CD4-positive, alpha-beta T cell treated with Interleukin-12 subunit alpha and Interleukin-12 subunit beta, for 1 hour (primary cell): Measurements from ENCODE around the gene HOOK1.
"Not testable (repeated sequence)": the region's sequence is repeated elsewhere in the genome, so short reads cannot be mapped to it uniquely, and the experiment has no call there.

ENCODE experiments used
- DNase-seq: peaks from one replicate; pipeline ENCODE4 v3.0.0-alpha.2; 2020

HOOK1 gene

DNA sequence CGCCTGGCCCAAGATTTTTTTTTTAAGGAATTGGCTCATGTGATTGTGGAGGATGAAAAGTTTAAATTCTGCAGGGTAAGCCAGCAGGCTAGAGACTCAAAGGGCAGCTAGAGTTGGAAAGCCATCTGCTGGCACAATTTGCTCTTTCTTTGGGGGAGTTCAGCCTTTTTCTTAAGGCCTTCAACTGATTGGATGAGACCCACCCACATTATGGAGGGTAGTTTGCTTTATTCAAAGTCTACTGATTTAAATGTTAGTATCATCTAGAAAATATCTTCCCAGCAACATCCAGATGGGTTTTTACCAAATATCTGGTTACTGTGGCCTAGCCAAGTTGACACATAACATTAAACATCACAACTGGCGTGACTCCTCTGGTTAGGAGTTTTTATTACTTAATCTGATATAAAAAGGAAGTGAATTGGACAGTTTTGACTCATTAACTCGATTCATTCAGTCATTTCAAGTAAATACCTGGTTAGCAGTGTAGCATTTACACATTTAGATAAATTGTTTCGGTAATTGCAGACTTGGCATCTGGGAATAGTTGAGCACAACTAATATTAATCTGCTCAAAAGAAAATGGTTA lies 12.4 kb downstream of the HOOK1 start:
- DNase-seq = no peak

DNA sequence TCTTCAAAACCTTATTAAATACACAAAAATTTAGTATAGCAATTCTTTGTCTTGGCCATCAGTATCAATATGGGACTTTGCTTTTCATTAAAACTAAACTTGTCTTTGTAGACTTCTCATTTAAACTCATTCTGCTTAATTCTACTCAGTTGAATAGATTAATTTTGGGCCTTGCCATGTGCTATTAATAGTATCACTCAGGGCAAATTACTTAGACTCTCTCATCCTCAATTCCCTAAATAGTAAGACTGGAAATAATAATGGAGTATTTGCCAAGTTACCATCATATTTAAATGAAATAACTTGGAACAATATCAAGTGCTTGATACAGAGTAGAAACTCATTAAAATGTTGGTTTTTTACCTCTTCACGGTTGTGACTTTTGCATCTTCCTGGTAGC lies 13.4 kb downstream of the HOOK1 start:
- DNase-seq = no peak

DNA sequence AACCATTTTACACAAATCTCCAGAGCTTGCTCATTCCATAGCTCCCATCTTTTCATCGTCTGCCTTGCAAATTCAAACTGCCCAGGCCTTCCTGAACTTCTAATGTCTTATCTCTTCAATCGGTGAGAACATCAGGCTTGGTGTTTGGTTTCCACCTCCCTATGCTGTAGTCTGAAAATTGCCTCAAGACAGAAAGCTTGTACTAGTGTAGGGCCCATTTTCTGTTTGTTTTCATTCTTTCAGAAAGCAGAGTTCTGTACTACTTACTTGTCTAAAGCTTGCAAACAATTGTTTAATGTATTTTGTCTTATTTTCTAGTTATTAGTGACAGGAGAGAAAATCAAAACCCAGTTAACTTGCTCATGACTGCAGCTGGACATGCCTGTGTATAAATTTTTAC lies 16.8 kb downstream of the HOOK1 start:
- no peak for DNase-seq

DNA sequence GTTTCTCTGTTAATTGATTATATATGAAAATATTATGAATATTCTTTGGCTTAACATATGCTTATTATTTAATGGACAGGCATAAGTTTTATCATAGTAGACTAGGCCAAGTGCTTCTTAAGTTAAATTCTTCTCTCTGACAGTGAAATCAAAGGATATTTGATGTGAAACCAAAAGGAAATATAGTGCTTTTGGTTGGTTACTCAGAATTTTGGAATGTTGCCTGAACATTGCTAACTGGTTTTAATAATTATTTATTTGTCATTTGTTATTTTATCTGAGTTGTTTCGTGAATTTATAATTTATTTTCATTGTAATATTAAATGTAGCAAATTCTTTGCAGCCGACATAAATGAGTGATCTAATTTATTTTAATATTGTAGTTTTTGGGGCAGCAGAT lies 18.3 kb downstream of the HOOK1 start:
- no peak for DNase-seq

DNA sequence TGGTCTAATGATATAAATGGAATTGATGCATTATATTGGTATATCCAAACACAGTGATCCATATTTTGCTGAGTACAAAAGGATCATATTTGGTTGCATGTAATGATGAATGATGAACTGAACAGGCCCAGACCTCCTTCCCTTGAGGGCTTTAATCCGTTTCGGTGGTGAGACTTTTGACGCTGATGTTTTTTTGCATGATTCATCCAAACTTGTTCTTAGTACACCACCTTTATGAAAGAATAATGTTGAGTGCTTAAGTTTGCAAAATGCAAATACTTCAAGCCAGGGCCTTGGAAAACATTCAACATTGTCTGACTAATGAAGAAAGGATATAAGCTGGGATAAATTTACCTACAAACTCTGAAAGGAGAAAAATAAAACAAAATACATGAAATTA lies 19.2 kb downstream of the HOOK1 start:
- no peak for DNase-seq

DNA sequence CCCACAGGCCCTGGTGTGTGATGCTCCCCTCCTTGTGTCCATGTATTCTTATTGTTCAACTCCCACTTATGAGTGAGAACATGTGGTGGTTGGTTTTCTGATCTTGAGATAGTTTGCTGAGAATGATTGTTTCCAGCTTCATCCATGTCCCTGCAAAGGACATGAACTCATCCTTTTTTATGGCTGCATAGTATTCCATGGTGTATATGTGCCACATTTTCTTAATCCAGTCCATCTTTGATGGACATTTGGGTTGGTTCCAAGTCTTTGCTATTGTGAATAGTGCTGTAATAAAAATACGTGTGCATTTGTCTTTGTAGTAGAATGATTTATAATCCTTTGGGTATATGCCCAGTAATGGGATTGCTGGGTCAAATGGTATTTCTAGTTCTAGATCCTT lies 23.1 kb downstream of the HOOK1 start:
- not testable (repeated sequence) for DNase-seq

DNA sequence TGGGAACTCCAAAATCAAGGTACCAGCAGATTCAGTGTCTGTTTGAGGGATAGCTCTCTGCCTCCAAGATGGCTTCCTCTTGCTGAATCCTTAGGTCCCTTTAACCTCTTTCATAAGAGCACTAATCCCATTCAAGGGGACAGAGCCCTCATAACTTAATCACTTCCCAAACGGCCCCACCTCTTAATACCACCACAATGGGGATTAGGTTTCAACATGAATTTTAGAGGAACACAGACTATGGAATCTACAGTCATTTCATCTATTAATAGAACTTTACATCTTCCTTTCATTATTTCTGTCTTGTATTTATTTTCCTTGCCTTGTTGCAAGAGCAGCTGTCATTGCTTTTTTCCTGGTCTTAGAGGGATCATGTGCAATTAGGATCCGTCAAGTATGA lies 30.3 kb downstream of the HOOK1 start:
- DNase-seq = no peak

DNA sequence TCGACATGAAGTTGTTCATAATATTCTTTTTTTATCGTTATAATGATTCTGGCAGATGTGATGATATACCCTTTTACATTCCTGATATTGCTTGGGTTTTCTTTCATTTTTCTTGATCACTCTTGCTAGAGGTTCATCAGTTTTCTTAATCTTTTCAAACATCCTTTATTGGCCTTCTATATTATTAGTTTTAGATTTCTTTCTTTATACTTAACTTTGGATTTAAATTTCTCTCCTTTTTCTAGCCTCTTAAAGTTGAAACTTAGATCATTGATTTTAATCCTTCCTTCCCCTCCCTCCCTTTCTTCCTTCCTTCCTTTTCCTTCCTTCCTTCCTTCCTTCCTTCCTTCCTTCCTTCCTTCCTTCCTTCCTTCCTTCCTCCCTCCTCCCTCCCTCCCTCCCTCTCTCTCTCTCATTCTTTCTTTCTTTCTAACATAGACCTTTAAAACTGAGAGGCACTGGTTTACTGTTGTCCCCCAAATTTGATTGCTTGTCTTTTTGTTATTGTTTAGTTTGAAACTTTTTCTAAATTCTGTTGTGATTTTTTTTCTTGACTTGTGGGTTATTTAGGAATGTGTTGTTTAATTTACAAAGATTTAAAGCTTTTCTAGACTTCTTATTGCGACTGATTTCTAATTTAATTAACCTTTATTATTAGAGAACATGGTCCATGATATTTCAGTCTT lies 31.6 kb downstream of the HOOK1 start:
- DNase-seq = no peak

DNA sequence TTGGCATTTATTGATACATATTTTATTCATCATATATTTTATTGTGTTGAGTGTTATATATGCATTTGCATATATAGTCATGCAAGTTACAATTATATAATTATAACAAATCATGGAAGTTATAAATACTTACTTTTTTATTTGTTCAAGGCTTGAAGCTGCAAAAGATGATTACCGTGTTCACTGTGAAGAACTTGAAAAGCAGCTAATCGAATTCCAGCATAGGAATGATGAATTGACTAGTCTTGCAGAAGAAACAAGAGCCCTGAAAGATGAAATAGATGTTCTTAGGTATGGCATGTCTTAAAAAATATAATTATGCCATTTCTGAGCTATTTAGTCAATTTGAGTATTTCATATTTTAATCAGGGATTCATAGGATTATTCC lies 32.1 kb downstream of the HOOK1 start:
- no peak for DNase-seq

DNA sequence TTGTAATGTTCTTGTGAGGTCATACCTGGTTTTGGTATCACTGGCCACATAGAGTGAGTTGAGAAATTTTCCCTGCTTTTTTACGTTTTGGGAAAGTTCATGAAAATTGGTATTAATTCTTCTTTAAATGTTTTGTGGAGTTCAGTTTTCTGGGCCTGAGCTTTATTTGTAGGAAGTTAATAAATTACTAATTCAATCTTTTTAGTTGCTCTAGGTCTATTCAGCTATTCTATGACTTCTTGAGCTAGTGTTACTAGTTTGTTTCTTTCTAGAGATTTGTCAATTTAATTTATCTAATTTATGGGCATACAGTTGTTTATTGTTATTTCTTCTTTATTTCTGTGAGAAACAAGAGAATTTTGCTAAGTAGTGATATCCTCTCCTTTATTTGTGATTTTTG lies 37.4 kb downstream of the HOOK1 start:
- no peak for DNase-seq

DNA sequence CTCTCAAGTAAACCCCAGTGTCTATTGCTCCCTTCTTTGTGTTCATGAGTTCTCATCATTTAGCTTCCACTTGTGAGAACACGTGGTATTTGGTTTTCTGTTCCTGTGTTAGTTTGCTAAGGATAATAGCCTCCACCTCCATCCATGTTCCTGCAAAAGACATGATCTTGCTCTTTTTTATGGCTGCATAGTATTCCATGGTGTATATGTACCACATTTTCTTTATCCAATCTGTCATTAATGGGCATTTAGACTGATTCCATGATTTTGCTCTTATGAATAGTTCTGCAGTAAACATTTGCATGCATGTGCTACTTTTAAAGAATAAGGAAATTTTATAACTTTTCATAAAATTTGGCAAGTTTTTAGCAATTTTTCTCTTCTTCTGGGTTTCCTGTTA lies 40.5 kb downstream of the HOOK1 start:
- not testable (repeated sequence) for DNase-seq

DNA sequence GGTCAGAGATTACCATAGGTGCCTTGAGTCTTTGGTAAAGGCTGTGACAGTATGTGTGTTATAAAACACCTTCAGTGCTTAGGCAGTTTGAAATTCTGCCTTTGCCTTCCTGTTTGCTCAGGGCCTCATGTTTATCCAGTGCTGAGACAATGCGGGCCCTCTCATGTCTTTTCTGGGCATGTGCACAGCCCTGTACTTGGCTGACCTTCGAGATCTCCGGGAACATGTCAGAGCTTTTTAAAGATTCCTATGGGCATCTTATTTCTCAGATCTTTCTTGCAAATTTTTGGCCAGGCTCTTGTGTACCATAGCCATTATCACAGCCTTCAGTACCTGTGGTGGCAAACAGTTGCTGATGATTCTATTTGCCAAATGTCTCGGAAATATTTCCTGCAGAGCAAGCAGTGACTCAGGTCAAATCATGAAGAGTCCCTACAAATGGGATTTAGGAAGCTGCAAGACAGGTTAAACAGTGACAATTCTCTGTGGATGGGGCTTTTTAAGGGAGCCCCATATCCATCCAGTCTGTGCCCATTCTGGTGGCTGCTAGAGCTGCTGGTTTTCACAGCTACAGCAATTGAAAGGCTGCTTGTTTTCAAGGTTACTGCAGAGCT lies 42.1 kb downstream of the HOOK1 start:
- no peak for DNase-seq

DNA sequence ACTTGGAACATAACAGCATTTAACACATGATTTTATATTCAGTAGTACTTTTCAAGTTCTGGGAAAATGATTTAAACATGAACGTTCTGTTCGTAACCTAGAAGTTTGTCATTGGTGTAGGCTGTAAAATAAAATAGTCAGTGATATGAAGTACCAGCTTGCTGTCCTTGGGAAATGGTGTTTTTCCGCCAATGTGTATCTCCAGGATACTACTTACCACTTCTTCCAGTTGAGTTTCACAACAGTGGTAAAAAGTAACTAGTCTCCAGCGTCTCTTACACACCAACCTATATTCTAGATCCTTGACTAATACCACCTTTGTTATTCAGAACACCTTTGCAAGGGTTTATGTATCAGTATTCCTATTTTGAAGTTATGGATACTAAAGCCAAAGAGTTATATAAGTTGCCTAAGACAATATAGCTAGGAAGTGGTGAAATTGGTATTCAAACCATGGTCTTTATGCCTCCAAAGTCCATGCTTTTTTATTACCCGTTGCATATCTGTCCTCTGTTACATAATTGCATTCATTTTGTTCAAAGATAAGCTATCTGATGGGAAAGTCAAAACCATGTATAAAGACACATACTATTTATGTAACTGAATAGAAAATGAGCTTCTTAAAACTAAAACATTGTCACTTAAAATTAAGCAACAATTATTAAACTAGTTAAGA lies 43.1 kb downstream of the HOOK1 start:
- DNase-seq = no peak

DNA sequence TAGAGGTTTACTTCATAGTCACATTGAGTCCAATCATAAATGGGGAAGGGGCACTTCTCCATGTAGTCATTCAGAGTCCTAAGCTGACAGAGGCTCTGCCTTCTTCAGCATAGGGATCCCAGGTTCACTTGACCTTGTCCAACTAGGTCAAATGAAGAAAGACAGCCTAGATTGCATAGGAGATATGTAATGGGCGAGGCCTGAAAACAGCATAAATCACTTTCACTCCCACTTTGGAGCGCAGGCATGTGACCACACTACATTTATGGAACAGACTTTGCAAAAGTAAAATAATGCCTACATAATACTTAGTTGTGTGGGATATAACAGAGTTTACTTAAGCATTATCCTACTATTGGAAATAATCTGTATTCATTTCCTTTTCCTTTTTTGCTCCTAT lies 51.7 kb downstream of the HOOK1 start:
- DNase-seq = no peak

DNA sequence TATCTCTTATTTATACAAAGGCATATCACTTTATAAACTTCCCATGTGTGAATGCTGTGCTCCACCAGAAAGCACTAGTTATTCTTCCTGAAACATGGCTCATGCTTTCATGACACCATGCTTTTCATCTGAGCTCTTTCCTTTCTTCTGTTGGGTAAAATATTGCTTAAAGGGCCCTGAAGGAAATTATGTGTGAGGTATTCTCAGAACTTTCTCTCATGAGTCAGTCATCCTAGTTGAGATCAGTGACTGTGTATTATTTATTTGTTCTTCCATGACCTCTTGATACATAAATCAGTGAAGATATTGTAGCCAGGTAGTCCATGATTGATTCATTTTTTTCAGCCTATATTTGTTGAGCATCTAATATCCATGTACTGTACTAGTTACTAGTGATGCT lies 57.0 kb downstream of the HOOK1 start:
- DNase-seq = no peak

DNA sequence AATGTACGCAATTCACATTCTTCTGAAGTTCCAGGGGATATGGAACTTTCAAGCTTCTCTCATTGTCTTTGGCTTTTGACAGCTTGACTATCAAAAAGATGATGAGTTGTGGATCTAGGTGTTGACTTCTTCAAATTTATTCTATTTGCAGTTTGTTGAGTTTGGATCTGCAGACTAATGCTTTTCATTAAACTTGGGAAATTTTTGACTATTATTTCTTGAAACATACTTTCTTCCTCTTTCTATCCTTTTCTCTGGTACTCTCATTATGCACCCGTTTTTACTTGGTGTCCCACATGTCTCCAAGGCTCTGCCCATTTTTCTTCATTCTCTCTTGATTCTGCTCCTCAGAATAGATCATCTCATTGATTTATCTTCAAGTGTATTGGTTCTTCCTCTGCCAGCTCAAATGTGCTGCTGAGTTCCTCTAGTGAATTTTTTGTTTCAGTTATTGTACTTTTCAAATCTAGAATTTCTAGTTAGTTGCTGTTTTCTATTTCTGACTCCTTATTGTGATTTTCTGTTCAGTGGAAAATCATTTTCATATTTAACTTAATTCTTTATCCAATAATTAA lies 62.4 kb downstream of the HOOK1 start:
- DNase-seq = no peak

DNA sequence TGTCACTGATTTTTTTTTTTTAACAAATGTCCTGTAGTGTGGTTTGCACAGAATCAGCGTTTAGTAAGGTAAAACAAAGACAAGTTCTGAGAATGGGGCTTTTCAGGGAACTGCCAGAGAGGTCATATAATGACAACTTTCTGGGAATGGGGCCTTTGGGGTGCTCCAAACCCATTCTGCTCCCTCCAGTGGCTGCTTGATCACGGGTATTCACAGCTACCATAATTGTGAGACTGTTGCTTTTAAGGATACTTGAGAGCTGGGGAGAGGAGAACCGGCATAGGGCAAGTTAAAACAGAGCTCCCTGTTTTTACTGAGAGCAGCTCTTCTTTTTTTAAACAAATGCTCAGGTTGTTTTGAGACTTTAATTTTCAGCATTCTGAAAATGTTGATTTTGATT lies 63.6 kb downstream of the HOOK1 start:
- no peak for DNase-seq

DNA sequence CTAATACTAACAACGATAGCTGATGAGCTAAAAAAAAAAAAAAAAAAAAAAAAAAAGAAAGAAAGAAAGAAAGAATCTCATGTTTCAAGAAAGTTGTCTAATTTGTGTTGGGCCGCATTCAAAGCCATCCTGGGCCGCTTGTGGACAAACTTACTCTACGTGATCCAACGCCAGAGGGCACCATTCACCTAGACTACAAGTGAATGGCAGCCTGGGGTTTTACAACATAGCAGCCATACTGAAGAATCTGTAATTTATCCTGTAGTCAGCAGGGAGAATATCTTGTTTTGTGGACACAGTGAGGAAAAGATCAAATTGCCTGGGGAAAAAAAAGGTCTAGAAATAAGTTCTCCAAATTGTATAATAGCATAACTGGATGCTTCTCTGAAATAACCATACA lies 64.8 kb downstream of the HOOK1 start:
- DNase-seq = peak; percentile 29

DNA sequence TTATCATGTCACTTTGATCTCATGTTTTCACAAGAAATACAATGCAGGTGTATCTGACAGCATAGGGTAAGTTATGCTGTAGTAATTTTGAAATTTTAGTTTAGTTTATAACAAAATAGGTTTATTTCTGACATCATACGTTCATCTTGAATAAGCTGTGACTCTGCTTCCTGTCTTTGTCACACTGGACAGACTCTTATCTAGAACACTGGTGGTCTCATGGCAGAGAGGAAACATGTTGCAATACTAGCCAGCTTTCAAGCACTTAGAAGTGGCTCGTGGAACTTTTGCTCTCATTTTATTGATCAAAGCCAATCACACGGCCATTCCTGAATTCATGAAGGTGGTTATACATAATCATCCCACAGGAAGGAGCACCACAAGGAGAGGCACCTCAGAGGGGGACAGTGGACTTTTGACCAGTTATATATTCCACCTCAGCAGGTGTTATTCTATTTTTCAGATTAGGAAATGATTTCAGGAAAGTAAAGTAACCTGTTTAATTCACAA lies 65.3 kb downstream of the HOOK1 start:
- no peak for DNase-seq

DNA sequence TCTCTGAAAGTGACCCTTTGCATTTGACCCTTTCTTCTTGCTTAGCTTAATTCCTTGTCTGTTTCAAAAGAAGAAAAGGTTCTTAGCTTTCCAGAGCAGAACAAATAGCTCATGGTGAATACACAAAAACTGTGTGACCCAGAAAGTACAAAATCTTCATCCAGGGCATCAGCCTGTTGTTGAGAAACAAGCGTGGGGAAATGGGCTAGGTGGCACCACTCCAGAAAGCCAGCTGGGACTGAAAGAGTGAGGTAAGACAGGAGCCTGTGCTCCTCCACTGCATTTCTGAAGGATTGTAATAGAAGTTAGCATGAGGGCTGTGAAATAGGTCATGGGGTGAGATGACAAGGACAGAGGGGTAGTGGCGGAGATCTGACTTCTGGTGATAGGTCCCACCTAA lies 66.0 kb downstream of the HOOK1 start:
- no peak for DNase-seq

DNA sequence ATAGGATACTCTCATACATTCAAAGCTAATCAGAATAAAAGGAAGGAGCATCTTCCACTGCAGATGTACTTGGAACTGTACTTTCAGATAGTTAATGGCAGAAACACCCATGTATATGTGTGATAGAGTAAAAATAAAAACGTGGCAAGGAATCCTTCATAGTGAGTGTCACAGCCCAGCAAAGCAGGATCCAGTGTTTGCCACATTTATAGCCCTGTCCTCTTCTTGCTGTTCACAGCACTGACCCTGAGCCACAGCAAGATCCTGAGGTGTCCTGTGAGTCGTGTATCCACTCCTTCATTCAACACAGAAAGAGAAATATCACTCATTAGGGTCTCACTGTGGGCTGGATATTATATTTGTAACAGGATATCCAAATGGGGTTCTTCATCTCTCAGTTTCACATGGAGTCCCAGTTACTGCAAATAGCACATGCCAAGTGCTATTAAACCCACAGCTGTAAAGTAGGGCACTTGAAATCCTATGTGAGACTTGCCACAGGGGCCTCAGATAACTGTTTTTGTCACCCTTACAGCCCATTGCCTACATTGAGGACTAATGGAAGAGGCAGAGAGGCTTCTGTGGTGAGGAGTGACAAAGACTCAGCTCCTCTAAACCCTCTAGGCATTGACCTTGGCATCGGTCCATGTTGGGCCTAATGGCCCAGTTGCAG lies 70.5 kb downstream of the HOOK1 start:
- no peak for DNase-seq

DNA sequence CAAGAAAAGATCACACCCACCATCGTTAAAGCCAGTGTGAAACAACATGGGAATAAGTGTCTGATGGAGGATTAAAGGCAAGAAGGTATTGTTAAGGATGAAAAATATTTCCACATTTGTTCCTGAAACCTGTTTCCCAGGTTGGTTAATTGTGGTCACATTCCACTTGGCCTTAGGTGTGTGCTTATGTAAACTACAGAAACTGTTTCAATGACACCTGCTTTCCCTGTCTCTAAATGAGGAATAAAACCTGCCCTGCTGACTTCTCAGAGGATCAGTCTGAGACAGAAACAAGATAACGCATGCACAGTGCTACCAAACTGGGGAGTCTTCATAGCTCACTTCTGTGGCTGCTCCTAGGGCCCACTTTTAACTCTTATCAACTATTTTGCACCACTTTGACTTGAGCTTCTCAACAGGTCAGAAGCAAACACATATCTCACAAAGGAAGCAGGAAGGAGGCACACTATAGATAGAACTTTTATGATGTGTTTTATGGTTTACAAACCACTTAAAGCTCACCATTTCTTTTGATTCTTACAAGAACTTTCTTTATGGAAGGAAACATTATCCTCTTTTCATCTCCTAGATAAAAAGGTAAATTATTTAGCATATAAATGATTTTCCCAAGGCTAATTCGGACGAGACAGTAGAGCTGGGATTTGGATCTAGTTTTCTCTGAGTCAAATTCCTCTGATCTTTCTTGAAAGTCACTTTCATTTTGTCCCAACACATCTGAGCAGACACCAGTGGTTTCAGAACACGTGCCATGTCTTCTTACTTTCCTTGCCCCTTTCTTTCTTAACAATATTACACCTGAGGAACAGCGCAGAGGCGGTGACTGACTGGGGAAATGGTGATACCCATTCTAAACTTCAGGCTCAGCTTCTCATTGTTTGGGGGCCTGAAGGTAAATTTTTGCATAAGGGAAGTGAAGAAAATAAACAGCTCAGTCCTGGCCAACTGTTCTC lies 78.4 kb downstream of the HOOK1 start:
- DNase-seq = no peak
